SJCRH30 (cell line): ENCODE data around the gene NUAK2. TPM values are rescaled to one million over a fixed set of nuclear protein-coding genes. Genes with fewer than 3 reads are reported as not detected.

ENCODE experiments used
- DNase-seq, 2 experiments: peaks; one replicate each; pipeline ENCODE4 v3.0.0-alpha.2; 2015 to 2020
- H3K27ac ChIP-seq: fragments of 250-450 bp; sonication (Bioruptor Pico); 2 replicates; pipeline ENCODE4 v1.5.1; 2020; ENCODE audit warnings: mild to moderate bottlenecking, moderate library complexity
- H3K27me3 ChIP-seq: fragments of 250-450 bp; sonication (Bioruptor Pico); 2 replicates; pipeline ENCODE4 v1.5.1; 2020; ENCODE audit warnings: mild to moderate bottlenecking, moderate library complexity
- H3K36me3 ChIP-seq: fragments of 250-450 bp; sonication (Bioruptor Pico); 2 replicates; pipeline ENCODE4 v1.5.1; 2020; ENCODE audit warnings: mild to moderate bottlenecking, moderate library complexity
- H3K4me1 ChIP-seq: fragments of 250-450 bp; sonication (Bioruptor Pico); 2 replicates; pipeline ENCODE4 v1.5.1; 2020; ENCODE audit warnings: mild to moderate bottlenecking, moderate library complexity
- H3K4me3 ChIP-seq: fragments of 250-450 bp; sonication (Bioruptor Pico); 2 replicates; pipeline ENCODE4 v1.5.1; 2020; ENCODE audit warnings: mild to moderate bottlenecking, moderate library complexity
- H3K9me3 ChIP-seq: fragments of 250-450 bp; sonication (Bioruptor Pico); replicated peaks from 2 replicates; pipeline ENCODE4 v1.5.1; 2020; ENCODE audit warnings: mild to moderate bottlenecking, moderate library complexity
- total RNA-seq: library from RNA; depleted of rRNA; stranded (reverse); fragments of >200 nt; shearing (Covaris generic); gene quantifications from 2 replicates; pipeline ENCODE4 v1.2.3, GENCODE V29; 2014

Gene NUAK2
- total RNA-seq, 1 experiment from 2014 or later = 2.2 TPM

GRCh38 chr1:205353612-205354011, 32.1 kb upstream of the NUAK2 start:
- Histone ChIP-seq H3K9me3 (no peaks in the 10 kb centered on the region), H3K27me3 (peaks cover 16% of the 10 kb centered on the region), H3K27ac (no peak overlapping the region), H3K36me3 (no peaks in the 10 kb centered on the region), H3K4me1 (peaks cover 18% of the 10 kb centered on the region), H3K4me3 (no peak overlapping the region)
- no peak for DNase-seq

GRCh38 chr1:205353191-205353590, 31.6 kb upstream of the NUAK2 start:
- no peak overlapping the region for H3K4me3 ChIP-seq
- DNase-seq = no peak
- no peaks in the 10 kb centered on the region for H3K9me3 ChIP-seq
- no peaks in the 10 kb centered on the region for H3K36me3 ChIP-seq
- no peak overlapping the region for H3K27ac ChIP-seq
- peaks cover 22% of the 10 kb centered on the region for H3K4me1 ChIP-seq
- H3K27me3 ChIP-seq = peaks cover 16% of the 10 kb centered on the region

GRCh38 chr1:205351984-205352713, 30.6 kb upstream of the NUAK2 start:
- Histone ChIP-seq H3K4me3 (no peak overlapping the region), H3K9me3 (no peaks in the 10 kb centered on the region), H3K36me3 (no peaks in the 10 kb centered on the region), H3K27me3 (peaks cover 12% of the 10 kb centered on the region), H3K27ac (no peak overlapping the region), H3K4me1 (peaks cover 25% of the 10 kb centered on the region)
- peak; percentile 68 to 69 for DNase-seq

GRCh38 chr1:205350691-205351141, 29.2 kb upstream of the NUAK2 start:
- no peak overlapping the region for H3K4me3 ChIP-seq
- H3K4me1 ChIP-seq = peaks cover 25% of the 10 kb centered on the region
- peak in 1 of 2 experiments; percentile 41 for DNase-seq
- no peaks in the 10 kb centered on the region for H3K36me3 ChIP-seq
- H3K27ac ChIP-seq = no peak overlapping the region
- H3K9me3 ChIP-seq = no peaks in the 10 kb centered on the region
- H3K27me3 ChIP-seq = 0 out of 2 replicates have a peak, but pooled peaks cover 2% of the 10 kb centered on the region

- Histone ChIP-seq H3K27me3 (0 out of 2 replicates have a peak, but pooled peaks cover 2% of the 10 kb centered on the region), H3K4me1 (peaks cover 25% of the 10 kb centered on the region)
- DNase-seq = no peak
These were observed 28.6 kb upstream of the NUAK2 start for GRCh38 chr1:205350124-205350523.

GRCh38 chr1:205348554-205349487, 27.3 kb upstream of the NUAK2 start:
- Histone ChIP-seq H3K4me1 (peaks cover 25% of the 10 kb centered on the region), H3K4me3 (no peak overlapping the region), H3K9me3 (no peaks in the 10 kb centered on the region), H3K27me3 (0 out of 2 replicates have a peak, but pooled peaks cover 2% of the 10 kb centered on the region), H3K36me3 (no peaks in the 10 kb centered on the region), H3K27ac (0 out of 2 replicates have a peak overlapping the region, but pooled peaks have one; percentile 1)
- peak; percentile 70 to 88 for DNase-seq

More at GRCh38 chr1:205350124-205350523, 28.6 kb upstream of the NUAK2 start:
- no peaks in the 10 kb centered on the region for H3K9me3 ChIP-seq
- no peak overlapping the region for H3K4me3 ChIP-seq
- H3K27ac ChIP-seq = no peak overlapping the region
- no peaks in the 10 kb centered on the region for H3K36me3 ChIP-seq

DNA sequence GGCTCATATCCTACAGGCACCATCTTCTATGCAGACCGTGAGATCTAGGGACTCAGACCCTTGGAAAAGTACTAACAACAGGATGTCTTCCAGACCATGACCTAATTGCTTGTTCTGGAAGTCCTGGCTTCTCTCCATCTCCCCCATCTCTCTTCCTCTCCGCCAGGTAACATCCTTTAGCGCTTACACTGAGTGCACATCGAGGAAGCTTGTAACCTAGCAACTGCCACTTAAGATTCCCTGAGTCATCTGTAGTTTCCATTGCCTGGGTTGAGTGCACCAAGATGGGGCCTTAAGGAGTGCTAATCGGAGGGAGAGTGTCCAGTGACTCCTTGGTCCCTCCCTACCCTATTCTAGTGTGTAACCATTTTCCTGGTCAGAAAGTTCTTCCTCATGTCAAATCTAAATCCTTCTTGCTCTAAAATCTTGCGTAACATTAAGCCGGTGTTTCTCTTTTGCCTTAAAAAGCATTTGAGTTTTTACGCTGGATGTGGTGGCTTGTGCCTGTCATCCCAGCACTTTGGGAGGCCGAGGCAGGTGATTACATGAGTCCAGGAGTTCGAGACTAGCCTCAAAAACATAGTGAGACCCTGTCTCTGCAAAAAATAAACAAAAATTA, 25.5 kb upstream of the NUAK2 start:
- DNase-seq = no peak
- no peaks in the 10 kb centered on the region for H3K36me3 ChIP-seq
- no peak overlapping the region for H3K4me3 ChIP-seq
- H3K9me3 ChIP-seq = no peaks in the 10 kb centered on the region
- H3K27ac ChIP-seq = no peak overlapping the region
- peaks cover 25% of the 10 kb centered on the region for H3K4me1 ChIP-seq
- 0 out of 2 replicates have a peak, but pooled peaks cover 3% of the 10 kb centered on the region for H3K27me3 ChIP-seq

DNA sequence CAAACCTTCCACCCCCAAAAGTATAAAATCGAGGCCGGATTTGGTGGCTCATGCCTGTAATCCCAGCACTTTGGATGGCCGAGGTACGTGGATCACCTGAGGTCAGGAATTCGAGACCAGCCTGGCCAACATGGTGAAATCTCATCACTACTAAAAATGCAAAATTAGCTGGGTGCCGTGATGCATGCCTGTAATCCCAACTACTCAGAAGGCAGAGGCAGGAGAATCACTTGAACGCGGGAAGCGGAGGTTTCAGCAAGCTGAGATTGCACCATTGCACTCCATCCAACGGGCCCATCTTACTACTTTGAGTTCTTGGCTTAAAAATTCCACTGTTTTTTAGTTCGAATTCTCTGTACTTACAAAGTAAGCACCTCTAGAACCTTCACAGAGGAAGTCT, 24.2 kb upstream of the NUAK2 start:
- Histone ChIP-seq H3K4me1 (peaks cover 25% of the 10 kb centered on the region), H3K4me3 (no peak overlapping the region), H3K9me3 (no peaks in the 10 kb centered on the region), H3K36me3 (no peaks in the 10 kb centered on the region), H3K27ac (no peak overlapping the region), H3K27me3 (0 out of 2 replicates have a peak, but pooled peaks cover 3% of the 10 kb centered on the region)
- DNase-seq = no peak

DNA sequence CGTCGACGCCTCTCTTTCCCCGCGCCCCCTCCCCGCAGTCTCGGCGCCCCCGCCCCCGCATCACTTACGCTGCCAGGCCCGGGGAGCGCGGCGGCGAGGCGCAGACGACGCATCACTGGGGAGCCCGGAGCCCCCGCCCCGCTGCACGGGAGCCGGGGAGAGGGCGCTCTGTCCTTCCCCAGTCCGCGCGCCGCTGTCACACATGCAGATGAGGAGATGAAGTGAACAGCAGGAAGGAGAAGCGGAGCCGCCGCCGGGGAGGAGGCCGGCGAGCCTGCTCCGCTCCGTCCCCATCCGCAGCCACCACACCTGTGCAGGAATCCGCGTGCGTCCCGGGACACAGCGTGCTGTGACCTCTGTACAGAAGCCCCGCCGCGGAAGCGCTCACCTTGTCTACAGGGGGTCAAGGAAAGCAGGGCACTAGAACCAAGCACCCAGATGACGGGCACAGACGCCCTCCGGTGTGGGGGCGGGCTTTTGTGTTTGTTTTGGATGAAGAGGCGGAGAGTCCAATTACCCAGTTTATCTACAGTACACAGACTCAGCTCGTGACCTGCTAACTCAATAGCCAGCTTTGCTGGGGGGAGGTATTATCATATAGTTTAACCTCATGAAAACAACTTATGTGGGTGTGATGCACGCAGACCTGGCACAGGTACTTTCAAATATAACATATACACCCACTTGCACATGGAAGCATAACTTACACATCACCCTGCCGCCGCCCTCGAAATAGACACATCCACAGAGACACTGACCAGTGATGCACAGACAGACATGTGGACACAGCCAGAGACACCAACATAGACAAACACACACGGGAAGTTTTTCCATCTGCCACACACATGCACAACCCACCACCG, 22.8 kb upstream of the NUAK2 start:
- no peak overlapping the region for H3K4me3 ChIP-seq
- H3K27me3 ChIP-seq = 0 out of 2 replicates have a peak, but pooled peaks cover 3% of the 10 kb centered on the region
- no peaks in the 10 kb centered on the region for H3K36me3 ChIP-seq
- no peak for DNase-seq
- H3K9me3 ChIP-seq = no peaks in the 10 kb centered on the region
- peaks cover 15% of the 10 kb centered on the region for H3K4me1 ChIP-seq
- H3K27ac ChIP-seq = no peak overlapping the region

GRCh38 chr1:205343431-205344065, 22.0 kb upstream of the NUAK2 start:
- no peaks in the 10 kb centered on the region for H3K9me3 ChIP-seq
- no peaks in the 10 kb centered on the region for H3K36me3 ChIP-seq
- H3K4me1 ChIP-seq = peaks cover 7% of the 10 kb centered on the region
- DNase-seq = no peak
- H3K27ac ChIP-seq = no peak overlapping the region
- H3K27me3 ChIP-seq = 0 out of 2 replicates have a peak, but pooled peaks cover 3% of the 10 kb centered on the region
- H3K4me3 ChIP-seq = no peak overlapping the region

DNA sequence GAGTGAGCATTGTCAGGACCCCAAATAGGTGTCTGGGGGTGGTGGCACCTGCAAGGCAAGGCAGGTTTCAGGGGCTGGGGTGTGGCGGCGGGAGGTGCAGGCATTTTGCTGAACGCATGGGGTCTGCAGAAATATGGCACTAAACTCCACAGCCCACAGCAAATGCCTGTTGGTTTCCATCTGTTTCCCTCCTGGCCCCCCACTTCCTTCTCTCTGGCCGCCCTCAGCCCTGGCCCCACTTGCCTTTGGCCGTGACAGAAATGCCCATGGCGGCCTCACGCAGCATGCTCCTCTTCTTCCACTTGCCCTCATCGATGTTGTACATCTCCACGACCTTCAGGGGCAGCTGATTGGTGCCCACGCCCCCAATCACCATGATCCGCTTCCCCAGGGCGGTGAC, 21.4 kb upstream of the NUAK2 start:
- H3K27ac ChIP-seq = no peak overlapping the region
- H3K27me3 ChIP-seq = peaks cover 5% of the 10 kb centered on the region; the same call in 1 of the 2 replicates

DNA sequence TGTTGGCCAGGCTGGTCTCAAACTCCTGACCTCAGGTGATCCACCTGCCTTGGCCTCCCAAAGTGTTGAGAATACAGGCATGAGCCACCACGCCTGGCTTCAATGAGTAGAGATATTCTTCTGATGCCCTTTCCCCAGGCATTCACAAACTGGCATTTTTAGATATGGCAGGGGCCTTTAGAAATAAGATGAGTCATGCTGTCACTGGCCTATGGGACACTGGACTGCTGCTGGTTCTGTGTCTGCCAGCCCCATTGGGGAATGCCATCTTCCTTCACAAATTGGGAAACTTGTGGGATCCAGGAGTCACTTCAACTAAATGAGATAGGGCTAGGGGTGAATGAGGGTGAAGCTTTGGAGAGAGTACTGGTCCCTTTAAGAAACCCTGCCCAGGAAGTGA, 19.1 kb upstream of the NUAK2 start:
- Histone ChIP-seq H3K36me3 (no peaks in the 10 kb centered on the region), H3K4me3 (no peak overlapping the region), H3K27me3 (peaks cover 9% of the 10 kb centered on the region; the same call in 1 of the 2 replicates), H3K4me1 (no peaks in the 10 kb centered on the region), H3K27ac (no peak overlapping the region), H3K9me3 (no peaks in the 10 kb centered on the region)
- no peak for DNase-seq

More for the DNA sequence above, 21.4 kb upstream of the NUAK2 start:
- no peaks in the 10 kb centered on the region for H3K9me3 ChIP-seq
- DNase-seq = no peak
- H3K4me3 ChIP-seq = no peak overlapping the region
- no peaks in the 10 kb centered on the region for H3K36me3 ChIP-seq
- peaks cover 2% of the 10 kb centered on the region for H3K4me1 ChIP-seq

- H3K27me3 ChIP-seq = peaks cover 9% of the 10 kb centered on the region; the same call in 1 of the 2 replicates
These were observed 18.2 kb upstream of the NUAK2 start for GRCh38 chr1:205339717-205340116.

More at GRCh38 chr1:205339717-205340116, 18.2 kb upstream of the NUAK2 start:
- no peak for DNase-seq
- Histone ChIP-seq H3K4me3 (no peak overlapping the region), H3K9me3 (no peaks in the 10 kb centered on the region), H3K36me3 (no peaks in the 10 kb centered on the region), H3K4me1 (no peaks in the 10 kb centered on the region), H3K27ac (no peak overlapping the region)
